Caco-2 (cell line): ENCODE measurements around the gene CMSS1. TPM values are rescaled to one million over a fixed set of nuclear protein-coding genes. Genes with fewer than 3 reads are reported as not detected.

Experiments used
- BruUV-seq: library from RNA; stranded (reverse); fragments of 400-500 nt; replicated peaks from 2 replicates; lab custom pipeline; 2021; lab: Mats Ljungman, UMichigan
- CTCF ChIA-PET: fragments of 300-600 bp; sonication (Branson Sonifier 250); formaldehyde crosslinking; loops from one replicate; lab custom pipeline; 2022; ENCODE audit warnings: antibody characterized with exemption; lab: Charles Lee
- POLR2A ChIA-PET: fragments of 300-600 bp; sonication (Branson Sonifier 250); formaldehyde crosslinking; loops from one replicate; lab custom pipeline; 2022; ENCODE audit warnings: antibody characterized with exemption; lab: Charles Lee
- DNase-seq, 2 experiments: peaks; one replicate each; pipeline versions ENCODE4 v3.0.0 to v3.0.0-alpha.2; 2020 to 2022
- H3K27me3 ChIP-seq: replicated peaks from 2 replicates; pipeline ENCODE4 v1.6.0; 2011; ENCODE audit warnings: low read length; ENCODE audit not compliant: control insufficient read depth, insufficient read depth
- H3K36me3 ChIP-seq: 2 replicates; pipeline ENCODE4 v1.5.1; 2011; ENCODE audit warnings: low read length; ENCODE audit not compliant: control insufficient read depth, insufficient read depth
- H3K4me1 ChIP-seq: fragments of 250-450 bp; sonication (Bioruptor Pico); 2 replicates; pipeline ENCODE4 v1.5.1; 2020; ENCODE audit warnings: mild to moderate bottlenecking
- H3K4me3 ChIP-seq: 2 replicates; pipeline ENCODE4 v1.5.1; 2011; ENCODE audit warnings: low read depth, mild to moderate bottlenecking, control low read depth, low read length
- H3K9me3 ChIP-seq: fragments of 250-450 bp; sonication (Bioruptor Pico); 2 replicates; pipeline ENCODE4 v1.5.1; 2020; ENCODE audit warnings: mild to moderate bottlenecking, moderate library complexity
- H3K27ac Mint-ChIP-seq: one replicate; pipeline ENCODE4 v1.8.0; 2022; ENCODE audit warnings: mixed read lengths; ENCODE audit not compliant: unreplicated experiment
- H3K27me3 Mint-ChIP-seq: one replicate; pipeline ENCODE4 v1.8.0; 2022; ENCODE audit warnings: mixed read lengths; ENCODE audit not compliant: insufficient read depth, unreplicated experiment
- H3K36me3 Mint-ChIP-seq: one replicate; pipeline ENCODE4 v1.8.0; 2022; ENCODE audit warnings: mild to moderate bottlenecking, mixed read lengths; ENCODE audit not compliant: insufficient read depth, unreplicated experiment
- H3K4me1 Mint-ChIP-seq: one replicate; pipeline ENCODE4 v1.8.0; 2022; ENCODE audit warnings: low read depth, mixed read lengths; ENCODE audit not compliant: unreplicated experiment
- H3K4me3 Mint-ChIP-seq: one replicate; pipeline ENCODE4 v1.8.0; 2022; ENCODE audit warnings: mild to moderate bottlenecking, moderate library complexity, mixed read lengths; ENCODE audit not compliant: unreplicated experiment
- H3K9me3 Mint-ChIP-seq: one replicate; pipeline ENCODE4 v1.8.0; 2022; ENCODE audit warnings: mixed read lengths; ENCODE audit not compliant: unreplicated experiment
- intact Hi-C: fragments of 100-400 bp; cut with micrococcal nuclease; formaldehyde crosslinking; loops from one replicate; pipeline ENCODE4 v1.10.0; 2022; ENCODE audit not compliant: unreplicated experiment
- total RNA-seq: library from RNA; stranded (reverse); gene quantifications from 2 replicates; pipeline ENCODE4 v1.2.3, GENCODE V29; 2022
- TF ChIP-seq, protein P1 (sequence below), 2 experiments: fragments of 200-600 bp in 1 of 2; IDR thresholded peaks; 1 replicate in 1 of 2; 2 replicates in 1 of 2; pipeline versions ENCODE4 v1.5.1 to v1.8.0; 2011 to 2022; ENCODE audit warnings: antibody characterized with exemption in 1 of 2, control low read depth in 1 of 2, inconsistent platforms in 1 of 2, low read depth in 1 of 2, low read length in 1 of 2, mild to moderate bottlenecking in 1 of 2, moderate library complexity in 1 of 2; ENCODE audit not compliant: insufficient read depth in 1 of 2, severe bottlenecking in 1 of 2, unreplicated experiment in 1 of 2

CMSS1 gene
- total RNA-seq, 1 experiment from 2014 or later: 54.4 TPM

DNA sequence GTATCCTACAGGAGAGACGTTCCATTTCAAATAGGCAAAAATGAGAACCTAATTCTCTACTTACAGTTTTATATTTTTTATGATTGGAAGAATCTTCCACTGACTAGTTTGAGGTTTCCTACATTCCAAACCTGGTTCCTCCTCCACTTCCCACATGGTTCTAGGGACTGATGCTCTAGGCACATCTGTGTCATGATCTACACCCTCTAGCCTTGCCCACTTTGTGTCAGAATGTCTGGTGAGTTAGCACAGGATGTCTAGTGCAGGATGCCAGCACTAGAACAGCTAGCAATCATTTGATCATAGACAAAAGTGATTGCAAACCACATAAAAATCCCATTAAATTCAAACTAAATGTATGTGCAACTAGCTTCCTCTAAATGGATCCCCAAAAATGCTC, 323.3 kb downstream of the CMSS1 start:
- no TSS peak for BruUV-seq
- intact Hi-C loops: no loop called here
- H3K4me3 Mint-ChIP-seq: no peak overlapping the region
- Histone ChIP-seq H3K27me3 (no peaks in the 10 kb centered on the region), H3K36me3 (no peaks in the 10 kb centered on the region), H3K4me1 (no peaks in the 10 kb centered on the region), H3K4me3 (no peak overlapping the region), H3K9me3 (0 out of 2 replicates have a peak, but pooled peaks cover 9% of the 10 kb centered on the region)
- CTCF ChIA-PET: no interaction called here
- peaks cover 22% of the 10 kb centered on the region for H3K9me3 Mint-ChIP-seq
- TF ChIP-seq, protein P1, sequence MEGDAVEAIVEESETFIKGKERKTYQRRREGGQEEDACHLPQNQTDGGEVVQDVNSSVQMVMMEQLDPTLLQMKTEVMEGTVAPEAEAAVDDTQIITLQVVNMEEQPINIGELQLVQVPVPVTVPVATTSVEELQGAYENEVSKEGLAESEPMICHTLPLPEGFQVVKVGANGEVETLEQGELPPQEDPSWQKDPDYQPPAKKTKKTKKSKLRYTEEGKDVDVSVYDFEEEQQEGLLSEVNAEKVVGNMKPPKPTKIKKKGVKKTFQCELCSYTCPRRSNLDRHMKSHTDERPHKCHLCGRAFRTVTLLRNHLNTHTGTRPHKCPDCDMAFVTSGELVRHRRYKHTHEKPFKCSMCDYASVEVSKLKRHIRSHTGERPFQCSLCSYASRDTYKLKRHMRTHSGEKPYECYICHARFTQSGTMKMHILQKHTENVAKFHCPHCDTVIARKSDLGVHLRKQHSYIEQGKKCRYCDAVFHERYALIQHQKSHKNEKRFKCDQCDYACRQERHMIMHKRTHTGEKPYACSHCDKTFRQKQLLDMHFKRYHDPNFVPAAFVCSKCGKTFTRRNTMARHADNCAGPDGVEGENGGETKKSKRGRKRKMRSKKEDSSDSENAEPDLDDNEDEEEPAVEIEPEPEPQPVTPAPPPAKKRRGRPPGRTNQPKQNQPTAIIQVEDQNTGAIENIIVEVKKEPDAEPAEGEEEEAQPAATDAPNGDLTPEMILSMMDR (IDR thresholded peaks at IDR 0.05; ENCODE audit: insufficient read depth in 1 of 2, low read depth in 1 of 2, low read length in 1 of 2, severe bottlenecking in 1 of 2, unreplicated experiment in 1 of 2): no peak
- no peaks in the 10 kb centered on the region for H3K4me1 Mint-ChIP-seq
- POLR2A ChIA-PET: no interaction called here
- H3K27ac Mint-ChIP-seq: no peak overlapping the region
- H3K36me3 Mint-ChIP-seq: peaks cover 6% of the 10 kb centered on the region
- no peaks in the 10 kb centered on the region for H3K27me3 Mint-ChIP-seq
- DNase-seq: no peak

DNA sequence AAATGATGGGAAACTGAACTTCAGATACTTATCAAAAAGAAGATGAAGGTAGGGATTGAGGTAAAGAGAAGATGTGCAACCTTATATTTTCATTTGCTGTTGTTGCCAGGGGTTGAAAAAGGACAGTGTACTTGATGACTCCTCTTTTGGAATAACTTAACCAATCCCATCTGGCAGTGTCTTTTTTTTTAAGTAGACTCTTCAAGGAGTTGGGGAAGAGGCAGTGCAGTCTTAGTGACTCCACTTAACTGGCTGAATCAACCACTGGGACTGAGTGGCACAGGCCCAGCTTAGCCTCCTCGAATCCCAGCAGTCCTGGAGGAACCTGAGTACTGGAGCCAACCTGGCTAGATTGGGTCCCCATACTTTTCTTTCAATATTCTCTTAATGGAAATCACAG, 323.9 kb downstream of the CMSS1 start:
- H3K9me3 ChIP-seq: 0 out of 2 replicates have a peak, but pooled peaks cover 9% of the 10 kb centered on the region
- Mint-ChIP-seq H3K4me1 (no peaks in the 10 kb centered on the region), H3K36me3 (peaks cover 6% of the 10 kb centered on the region), H3K27ac (no peak overlapping the region), H3K27me3 (no peaks in the 10 kb centered on the region), H3K9me3 (peaks cover 22% of the 10 kb centered on the region), H3K4me3 (no peak overlapping the region)
- DNase-seq: no peak
- H3K36me3 ChIP-seq: no peaks in the 10 kb centered on the region
- H3K4me1 ChIP-seq: no peaks in the 10 kb centered on the region
- intact Hi-C loops: no loop called here
- ChIA-PET POLR2A (no interaction called here), CTCF (no interaction called here)
- TF ChIP-seq, protein P1 (IDR thresholded peaks at IDR 0.05; ENCODE audit: insufficient read depth in 1 of 2, low read depth in 1 of 2, low read length in 1 of 2, severe bottlenecking in 1 of 2, unreplicated experiment in 1 of 2): no peak
- BruUV-seq: no TSS peak
- no peaks in the 10 kb centered on the region for H3K27me3 ChIP-seq
- no peak overlapping the region for H3K4me3 ChIP-seq

DNA sequence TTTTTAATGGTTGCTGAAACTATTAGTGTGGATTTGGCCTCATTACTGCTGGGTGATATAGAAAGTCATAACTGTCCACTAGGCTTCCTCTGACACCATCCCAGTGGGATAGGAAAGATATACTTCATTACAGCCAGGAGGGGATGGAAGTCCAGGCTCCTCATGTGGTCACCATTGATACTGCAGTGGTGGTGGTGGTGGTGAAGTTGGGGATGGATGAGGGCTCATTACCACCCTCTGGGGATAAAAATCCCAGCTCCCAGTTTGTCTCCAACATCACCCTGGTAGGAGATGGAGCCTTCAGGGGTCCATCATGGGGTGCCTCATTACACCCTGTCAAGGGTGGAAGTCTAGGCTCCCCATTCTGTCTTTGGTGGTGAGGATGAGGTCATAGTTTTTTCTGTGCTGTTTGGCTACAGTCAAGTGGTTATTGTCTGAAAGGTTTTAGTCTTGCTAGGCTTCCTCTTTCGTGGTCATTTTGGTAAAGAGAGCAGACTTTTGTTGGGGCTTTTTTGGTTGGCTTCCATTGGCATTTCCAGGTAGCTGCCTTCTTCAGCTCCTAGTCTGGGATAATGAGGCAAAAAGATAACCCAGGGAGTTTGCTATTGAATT, 326.7 kb downstream of the CMSS1 start:
- Histone ChIP-seq H3K4me3 (no peak overlapping the region), H3K27me3 (no peaks in the 10 kb centered on the region), H3K9me3 (0 out of 2 replicates have a peak, but pooled peaks cover 9% of the 10 kb centered on the region), H3K36me3 (no peaks in the 10 kb centered on the region), H3K4me1 (no peaks in the 10 kb centered on the region)
- ChIA-PET POLR2A (no interaction called here), CTCF (no interaction called here)
- intact Hi-C loops: no loop called here
- DNase-seq: no peak
- no peak overlapping the region for H3K27ac Mint-ChIP-seq
- no peaks in the 10 kb centered on the region for H3K4me1 Mint-ChIP-seq
- no TSS peak for BruUV-seq
- TF ChIP-seq, protein P1 (IDR thresholded peaks at IDR 0.05; ENCODE audit: insufficient read depth in 1 of 2, low read depth in 1 of 2, low read length in 1 of 2, severe bottlenecking in 1 of 2, unreplicated experiment in 1 of 2): no peak
- H3K9me3 Mint-ChIP-seq: peaks cover 22% of the 10 kb centered on the region
- no peaks in the 10 kb centered on the region for H3K27me3 Mint-ChIP-seq
- H3K36me3 Mint-ChIP-seq: no peaks in the 10 kb centered on the region
- no peak overlapping the region for H3K4me3 Mint-ChIP-seq
